Amygdala (tissue), 56 donors: ENCODE results near the gene AFG1L.
"Not testable (repeated sequence)": the region's sequence is repeated elsewhere in the genome, so short reads cannot be mapped to it uniquely, and the experiment has no call there.

Experiments
- DNase-seq, 56 donors: peaks; one replicate each; lab custom pipeline; 2025; lab: John Stamatoyannopoulos, UW

AFG1L gene

GRCh38 chr6:108446629-108447150, 151.8 kb downstream of the AFG1L start:
- no peak for DNase-seq

- DNase-seq, result no peak
Measured at GRCh38 chr6:108448481-108448880, 153.6 kb downstream of the AFG1L start.

GRCh38 chr6:108449717-108450116, 154.9 kb downstream of the AFG1L start:
- not testable (repeated sequence) for DNase-seq

GRCh38 chr6:108451816-108452215, 157.0 kb downstream of the AFG1L start:
- DNase-seq, result no peak

GRCh38 chr6:108452711-108453195, 157.9 kb downstream of the AFG1L start:
- no peak for DNase-seq

GRCh38 chr6:108453601-108454185, 158.8 kb downstream of the AFG1L start:
- no peak for DNase-seq

- no peak for DNase-seq
Measured at GRCh38 chr6:108454356-108454755, 159.5 kb downstream of the AFG1L start.

GRCh38 chr6:108455688-108456087, 160.8 kb downstream of the AFG1L start:
- no peak for DNase-seq

GRCh38 chr6:108463784-108464183, 168.9 kb downstream of the AFG1L start:
- peak in 5 of 56 donors; percentile 1 to 19 (median 10) for DNase-seq

GRCh38 chr6:108464418-108465097, 169.7 kb downstream of the AFG1L start:
- no peak for DNase-seq

GRCh38 chr6:108465098-108465495, 170.2 kb downstream of the AFG1L start:
- no peak for DNase-seq

GRCh38 chr6:108468346-108468745, 173.5 kb downstream of the AFG1L start:
- DNase-seq, result no peak

- DNase-seq, result no peak
Measured at GRCh38 chr6:108469316-108469715, 174.5 kb downstream of the AFG1L start.

GRCh38 chr6:108473197-108473596, 178.3 kb downstream of the AFG1L start:
- DNase-seq, result no peak

- DNase-seq, result no peak
Measured at GRCh38 chr6:108476376-108476775, 181.5 kb downstream of the AFG1L start.

GRCh38 chr6:108476847-108477430, 182.1 kb downstream of the AFG1L start:
- peak in 15 of 56 donors; percentile 2 to 54 (median 12) for DNase-seq

- DNase-seq, result no peak
Measured at GRCh38 chr6:108482559-108482958, 187.7 kb downstream of the AFG1L start.

- no peak for DNase-seq
Measured at GRCh38 chr6:108484016-108484415, 189.2 kb downstream of the AFG1L start.

GRCh38 chr6:108489699-108490098, 194.8 kb downstream of the AFG1L start:
- no peak for DNase-seq

GRCh38 chr6:108492131-108492766, 197.4 kb downstream of the AFG1L start:
- DNase-seq, result peak in 1 of 56 donors; percentile 1

GRCh38 chr6:108494434-108494833, 199.6 kb downstream of the AFG1L start:
- DNase-seq, result no peak
